Endothelial cell of umbilical vein (primary cell): ENCODE results near the gene CALHM6. TPM values are rescaled to one million over a fixed set of nuclear protein-coding genes. Genes with fewer than 3 reads are reported as not detected.

ENCODE experiments used
- BruUV-seq: library from RNA; stranded (reverse); fragments of 400-500 nt; replicated peaks from 2 replicates; lab custom pipeline; 2021; lab: Mats Ljungman, UMichigan
- CTCF ChIA-PET: fragments of 300-600, 350-600 bp; sonication (Branson Sonifier 250); formaldehyde crosslinking; loops from one replicate; lab custom pipeline; 2021; ENCODE audit warnings: antibody characterized with exemption, inconsistent platforms; lab: Charles Lee
- POLR2A ChIA-PET: fragments of 300-600, 350-600 bp; sonication (Branson Sonifier 250); formaldehyde crosslinking; loops from one replicate; lab custom pipeline; 2021; ENCODE audit warnings: antibody characterized with exemption, inconsistent platforms; lab: Charles Lee
- DNase-seq: peaks from one replicate; pipeline ENCODE4 v3.0.0-alpha.2; 2011; ENCODE audit warnings: low read depth, low spot score
- FAIRE-seq: peaks from 2 replicates; lab custom pipeline; 2011; peaks lifted over from hg19 to GRCh38; lab: Jason Lieb, UNC
- H2AFZ ChIP-seq: 2 replicates; pipeline ENCODE4 v1.6.0; 2012; ENCODE audit warnings: low read depth, low read length, control low read depth, inconsistent platforms
- H3K27ac ChIP-seq: 2 replicates; pipeline ENCODE4 v1.5.1; 2011; ENCODE audit warnings: low read depth, mild to moderate bottlenecking, control low read depth, low read length, moderate library complexity; ENCODE audit not compliant: insufficient read depth
- H3K27me3 ChIP-seq, 2 experiments: 2 replicates each; pipeline versions ENCODE4 v1.6.0 to v1.6.1; 2011; ENCODE audit warnings: low read length in 2 of 2, mixed read lengths in 1 of 2; ENCODE audit not compliant: control insufficient read depth in 2 of 2, insufficient read depth in 2 of 2
- H3K36me3 ChIP-seq, 2 experiments: 2 replicates in 1 of 2; 3 replicates in 1 of 2; pipeline ENCODE4 v1.5.1; 2011; ENCODE audit warnings: low read length in 2 of 2, mild to moderate bottlenecking in 1 of 2, moderate library complexity in 1 of 2; ENCODE audit not compliant: control insufficient read depth in 2 of 2, insufficient read depth in 2 of 2; ENCODE audit errors: extremely low read depth in 1 of 2
- H3K4me1 ChIP-seq: 3 replicates; pipeline ENCODE4 v1.5.1; 2011; ENCODE audit warnings: mild to moderate bottlenecking, low read length; ENCODE audit not compliant: control insufficient read depth, insufficient read depth; ENCODE audit errors: extremely low read depth
- H3K4me2 ChIP-seq: 2 replicates; pipeline ENCODE4 v1.6.1; 2011; ENCODE audit warnings: low read length, control low read depth, mixed read lengths; ENCODE audit not compliant: insufficient read depth
- H3K4me3 ChIP-seq, 3 experiments: fragments of 200-600 bp in 1 of 3; sonication (generic), shearing (Covaris generic) in 1 of 3; replicated peaks in 1 of 3; 2 replicates each; pipeline ENCODE4 v1.5.1; 2011 to 2016; ENCODE audit warnings: control low read depth in 3 of 3, low read length in 3 of 3, mild to moderate bottlenecking in 2 of 3, inconsistent platforms in 1 of 3, low read depth in 1 of 3, moderate library complexity in 1 of 3; ENCODE audit not compliant: insufficient read depth in 1 of 3
- H3K79me2 ChIP-seq: 2 replicates; pipeline ENCODE4 v1.6.0; 2012; ENCODE audit warnings: low read length, inconsistent platforms; ENCODE audit not compliant: control insufficient read depth, insufficient read depth
- H3K9ac ChIP-seq: replicated peaks from 2 replicates; pipeline ENCODE3; 2011; ENCODE audit warnings: low read length, control low read depth; ENCODE audit not compliant: insufficient read depth; ENCODE audit errors: extremely low read depth
- H3K9me1 ChIP-seq: replicated peaks from 3 replicates; pipeline ENCODE4 v1.6.0; 2011; ENCODE audit warnings: mild to moderate bottlenecking, low read length; ENCODE audit not compliant: control insufficient read depth, insufficient read depth; ENCODE audit errors: extremely low read depth
- H3K9me3 ChIP-seq: replicated peaks from 2 replicates; pipeline ENCODE4 v1.5.1; 2012; ENCODE audit warnings: low read length, inconsistent platforms; ENCODE audit not compliant: control insufficient read depth, insufficient read depth
- H4K20me1 ChIP-seq: replicated peaks from 2 replicates; pipeline ENCODE3; 2011; ENCODE audit warnings: mild to moderate bottlenecking, low read length; ENCODE audit not compliant: control insufficient read depth, insufficient read depth; ENCODE audit errors: extremely low read depth
- EZH2 ChIP-seq: IDR thresholded peaks from 2 replicates; pipeline ENCODE4 v1.6.1; 2012; ENCODE audit warnings: borderline replicate concordance, low read depth, mild to moderate bottlenecking, moderate library complexity, low read length, inconsistent platforms; ENCODE audit not compliant: severe bottlenecking
- FOS ChIP-seq: IDR thresholded peaks from 2 replicates; pipeline ENCODE4 v1.6.1; 2011; ENCODE audit warnings: mild to moderate bottlenecking, low read length, moderate library complexity, borderline replicate concordance; ENCODE audit not compliant: insufficient read depth
- GATA2 ChIP-seq: IDR thresholded peaks from 2 replicates; pipeline ENCODE4 v1.7.0; 2011; ENCODE audit warnings: low read depth, mild to moderate bottlenecking, moderate library complexity, mixed read lengths, low read length; ENCODE audit not compliant: insufficient read length, insufficient read depth
- JUN ChIP-seq: IDR thresholded peaks from 2 replicates; pipeline ENCODE4 v1.6.1; 2011; ENCODE audit warnings: borderline replicate concordance, low read depth; ENCODE audit not compliant: insufficient read length, insufficient read depth
- MYC ChIP-seq: IDR thresholded peaks from one replicate; pipeline ENCODE4 v1.6.1; 2011; ENCODE audit warnings: mild to moderate bottlenecking, low read depth, low read length
- POLR2A ChIP-seq: IDR thresholded peaks from 2 replicates; pipeline ENCODE4 v1.6.1; 2012; ENCODE audit warnings: low read depth, mild to moderate bottlenecking, control low read depth, low read length
- POLR2AphosphoS5 ChIP-seq: IDR thresholded peaks from 2 replicates; pipeline ENCODE4 v1.6.1; 2012; ENCODE audit warnings: low read depth, mild to moderate bottlenecking, control low read depth, low read length, moderate library complexity; ENCODE audit not compliant: insufficient read depth
- dilution Hi-C: fragments of 300-500 bp; cut with MboI; formaldehyde crosslinking; loops from one replicate; pipeline ENCODE4 v1.15.0; 2019; ENCODE audit warnings: low sequenced_read_pairs; ENCODE audit not compliant: extremely low pct_ligation_motif_present
- intact Hi-C: fragments of 100-400 bp; cut with micrococcal nuclease; formaldehyde crosslinking; loops from one replicate; pipeline ENCODE4 v1.10.0; 2022
- polyA plus RNA-seq, 4 experiments: library from polyadenylated mRNA; depleted of rRNA in 3 of 4; stranded (reverse) in 3 of 4; unstranded in 1 of 4; fragments of >200 nt; gene quantifications; 2 replicates each; pipeline versions ENCODE4 v1.2.1 to v1.2.3, GENCODE V29; 2011 to 2012; ENCODE audit warnings: missing spikeins in 1 of 4
- total RNA-seq: library from RNA; stranded (reverse); gene quantifications from 2 replicates; pipeline ENCODE4 v1.2.3, GENCODE V29; 2021
- TF ChIP-seq, protein P1 (sequence below): IDR thresholded peaks from 2 replicates; pipeline ENCODE4 v1.6.1; 2011; ENCODE audit not compliant: insufficient read depth, insufficient read length
- TF ChIP-seq, protein P2 (sequence below), 2 donors: IDR thresholded peaks; 1 replicate in 1 of 2; 2 replicates in 1 of 2; pipeline ENCODE4 v1.5.1; 2011; ENCODE audit warnings: low read length in 2 of 2, mild to moderate bottlenecking in 2 of 2, moderate library complexity in 2 of 2, control low read depth in 1 of 2, inconsistent platforms in 1 of 2, low read depth in 1 of 2; ENCODE audit not compliant: insufficient read depth in 1 of 2; ENCODE audit errors: extremely low read depth in 1 of 2

Gene CALHM6
- total and polyA plus RNA-seq, 2 donors (not counting 3 experiments of a cell fraction or from before 2014, with no cell fraction given), result 0.08 TPM; not detected in 1

DNA sequence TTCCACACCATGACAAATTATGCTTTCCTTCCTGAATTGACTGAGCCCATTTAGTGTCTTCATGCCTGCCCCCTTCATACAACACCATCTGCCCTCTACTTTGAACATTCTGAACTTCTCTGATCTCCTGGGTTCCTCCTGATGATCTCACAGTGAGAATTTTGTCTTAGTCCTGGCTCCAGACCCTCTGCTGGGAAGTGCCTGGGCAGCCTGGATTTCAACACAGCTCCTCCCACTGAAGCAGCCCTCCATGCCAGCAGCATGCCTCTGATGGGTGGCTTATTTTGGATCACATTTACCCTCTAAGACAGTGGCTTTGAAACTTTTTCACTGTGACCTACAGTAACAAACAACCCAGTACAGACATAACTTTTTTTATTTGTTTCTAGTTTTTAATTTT is 48.9 kb upstream of the CALHM6 start:
- intact Hi-C loops, result no loop called here
- no peak overlapping the region for H3K27ac ChIP-seq

More for the DNA sequence above, 48.9 kb upstream of the CALHM6 start:
- Histone ChIP-seq H3K4me1 (peaks cover 10% of the 10 kb centered on the region), H3K79me2 (no peaks in the 10 kb centered on the region), H3K9me3 (no peaks in the 10 kb centered on the region), H3K9me1 (peaks cover 2% of the 10 kb centered on the region), H4K20me1 (no peaks in the 10 kb centered on the region), H2AFZ (no peak overlapping the region), H3K36me3 (no peaks in the 10 kb centered on the region), H3K4me3 (no peak overlapping the region), H3K9ac (no peak overlapping the region), H3K4me2 (no peak overlapping the region), H3K27me3 (no peaks in the 10 kb centered on the region)
- dilution Hi-C loops, result no loop called here
- ChIA-PET CTCF (interaction anchor here (1.1 to 1.5 kb wide), 2 partner anchors 11 to 124 kb away, joined by 3 read pairs; no protein-coding TSS in a partner anchor), POLR2A (no interaction called here)
- no peak for TF ChIP-seq MYC
- TF ChIP-seq EZH2, result no peak
- no peak for TF ChIP-seq POLR2A
- TF ChIP-seq GATA2, result no peak
- TF ChIP-seq, protein P1, sequence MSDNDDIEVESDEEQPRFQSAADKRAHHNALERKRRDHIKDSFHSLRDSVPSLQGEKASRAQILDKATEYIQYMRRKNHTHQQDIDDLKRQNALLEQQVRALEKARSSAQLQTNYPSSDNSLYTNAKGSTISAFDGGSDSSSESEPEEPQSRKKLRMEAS, result no peak
- no peak for TF ChIP-seq POLR2AphosphoS5
- TF ChIP-seq JUN, result no peak
- TF ChIP-seq, protein P2, sequence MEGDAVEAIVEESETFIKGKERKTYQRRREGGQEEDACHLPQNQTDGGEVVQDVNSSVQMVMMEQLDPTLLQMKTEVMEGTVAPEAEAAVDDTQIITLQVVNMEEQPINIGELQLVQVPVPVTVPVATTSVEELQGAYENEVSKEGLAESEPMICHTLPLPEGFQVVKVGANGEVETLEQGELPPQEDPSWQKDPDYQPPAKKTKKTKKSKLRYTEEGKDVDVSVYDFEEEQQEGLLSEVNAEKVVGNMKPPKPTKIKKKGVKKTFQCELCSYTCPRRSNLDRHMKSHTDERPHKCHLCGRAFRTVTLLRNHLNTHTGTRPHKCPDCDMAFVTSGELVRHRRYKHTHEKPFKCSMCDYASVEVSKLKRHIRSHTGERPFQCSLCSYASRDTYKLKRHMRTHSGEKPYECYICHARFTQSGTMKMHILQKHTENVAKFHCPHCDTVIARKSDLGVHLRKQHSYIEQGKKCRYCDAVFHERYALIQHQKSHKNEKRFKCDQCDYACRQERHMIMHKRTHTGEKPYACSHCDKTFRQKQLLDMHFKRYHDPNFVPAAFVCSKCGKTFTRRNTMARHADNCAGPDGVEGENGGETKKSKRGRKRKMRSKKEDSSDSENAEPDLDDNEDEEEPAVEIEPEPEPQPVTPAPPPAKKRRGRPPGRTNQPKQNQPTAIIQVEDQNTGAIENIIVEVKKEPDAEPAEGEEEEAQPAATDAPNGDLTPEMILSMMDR (IDR thresholded peaks at IDR 0.05; ENCODE audit: extremely low read depth in 1 of 2, insufficient read depth in 1 of 2, low read depth in 1 of 2, low read length in 2 of 2), result no peak
- TF ChIP-seq FOS, result no peak
- DNase-seq, result peak; percentile 25
- FAIRE-seq, result peak; percentile 61
- no TSS peak for BruUV-seq
